HEK293 (cell line): ENCODE data around the gene AMER1.

Source experiments
- CTCF ChIA-PET: fragments of 350-600 bp; formaldehyde crosslinking; extraction: SDS; loops from one replicate; lab custom pipeline; 2021; ENCODE audit warnings: antibody characterized with exemption; lab: Yijun Ruan, JAX
- POLR2A ChIA-PET: fragments of 300-600 bp; formaldehyde crosslinking; extraction: SDS; loops from one replicate; lab custom pipeline; 2020; ENCODE audit warnings: antibody characterized with exemption, inconsistent platforms; lab: Yijun Ruan, JAX
- H3K27ac ChIP-seq: fragments of 200-500 bp; sonication (Bioruptor generic); 2 replicates; pipeline ENCODE4 v1.5.1; 2014; ENCODE audit warnings: low read depth, low read length, control low read depth, inconsistent platforms; ENCODE audit errors: extremely low read depth
- H3K36me3 ChIP-seq, 2 experiments: fragments of 200-500 bp in 1 of 2; sonication (Bioruptor generic) in 1 of 2; 1 replicate in 1 of 2; 2 replicates in 1 of 2; pipeline ENCODE4 v1.5.1; 2014 to 2017; ENCODE audit warnings: inconsistent platforms in 2 of 2, low read length in 2 of 2; ENCODE audit not compliant: control insufficient read depth in 2 of 2, insufficient read depth in 1 of 2
- H3K4me1 ChIP-seq: fragments of 200-500 bp; sonication (Bioruptor generic); 2 replicates; pipeline ENCODE4 v1.5.1; 2014; ENCODE audit warnings: mild to moderate bottlenecking, low read length, inconsistent platforms; ENCODE audit not compliant: control insufficient read depth, insufficient read depth
- H3K4me3 ChIP-seq: 2 replicates; pipeline ENCODE4 v1.5.1; 2011; ENCODE audit warnings: low read depth, mild to moderate bottlenecking, control low read depth, low read length, moderate library complexity
- H3K9me3 ChIP-seq: fragments of 200-500 bp; sonication (Bioruptor generic); 2 replicates; pipeline ENCODE4 v1.5.1; 2014; ENCODE audit warnings: low read depth, low read length, inconsistent platforms; ENCODE audit not compliant: control insufficient read depth, insufficient read depth
- GLI2 ChIP-seq: fragments of 450-650 bp; formaldehyde crosslinking; IDR thresholded peaks from 2 replicates; pipeline ENCODE4; 2017; ENCODE audit warnings: missing biosample characterization, missing genetic modification characterization, low read depth, borderline replicate concordance
- GLIS2 ChIP-seq: fragments of 450-650 bp; formaldehyde crosslinking; IDR thresholded peaks from 2 replicates; pipeline ENCODE4 v1.5.1; 2016; ENCODE audit warnings: missing biosample characterization, missing genetic modification characterization
- HOXC10 ChIP-seq: sonication (generic); formaldehyde crosslinking; IDR thresholded peaks from 2 replicates; pipeline ENCODE4 v1.8.1; 2023; ENCODE audit warnings: mild to moderate bottlenecking, missing genetic modification reagents
- IKZF3 ChIP-seq: fragments of 450-650 bp; IDR thresholded peaks from 2 replicates; pipeline ENCODE4 v1.5.0; 2018; ENCODE audit warnings: missing biosample characterization, mild to moderate bottlenecking, missing genetic modification characterization, moderate library complexity
- KLF9 ChIP-seq: fragments of 450-650 bp; formaldehyde crosslinking; IDR thresholded peaks from 2 replicates; pipeline ENCODE4 v1.5.1; 2016; ENCODE audit warnings: missing biosample characterization, missing genetic modification characterization, low read depth
- SP2 ChIP-seq: fragments of 450-650 bp; formaldehyde crosslinking; IDR thresholded peaks from 2 replicates; pipeline ENCODE4 v1.5.1; 2016; ENCODE audit warnings: missing biosample characterization, missing genetic modification characterization
- TCF7L2 ChIP-seq: IDR thresholded peaks from 2 replicates; pipeline ENCODE4 v1.6.1; 2011; ENCODE audit warnings: low read depth, mild to moderate bottlenecking, inconsistent platforms, low read length, moderate library complexity, borderline replicate concordance
- ZBTB20 ChIP-seq: fragments of 450-650 bp; formaldehyde crosslinking; IDR thresholded peaks from 2 replicates; pipeline ENCODE4 v1.5.1; 2016; ENCODE audit warnings: missing biosample characterization, missing genetic modification characterization
- ZBTB21 ChIP-seq: fragments of 450-650 bp; formaldehyde crosslinking; IDR thresholded peaks from 2 replicates; pipeline ENCODE4 v1.5.1; 2017; ENCODE audit warnings: missing biosample characterization, missing genetic modification characterization
- ZBTB26 ChIP-seq: fragments of 450-650 bp; formaldehyde crosslinking; optimal IDR thresholded peaks from 2 replicates; pipeline ENCODE3; 2016; ENCODE audit warnings: missing biosample characterization, mild to moderate bottlenecking, missing genetic modification characterization
- ZNF146 ChIP-seq: fragments of 450-650 bp; formaldehyde crosslinking; IDR thresholded peaks from 2 replicates; pipeline ENCODE4 v1.5.1; 2016; ENCODE audit warnings: missing biosample characterization, missing genetic modification characterization
- ZNF148 ChIP-seq: fragments of 450-650 bp; formaldehyde crosslinking; IDR thresholded peaks from 2 replicates; pipeline ENCODE4 v1.5.0; 2017; ENCODE audit warnings: missing biosample characterization, missing genetic modification characterization, borderline replicate concordance
- ZNF335 ChIP-seq: fragments of 450-650 bp; formaldehyde crosslinking; conservative IDR thresholded peaks from 2 replicates; pipeline ENCODE4 v1.5.1; 2016; ENCODE audit warnings: missing biosample characterization, missing genetic modification characterization
- ZNF341 ChIP-seq: fragments of 450-650 bp; formaldehyde crosslinking; IDR thresholded peaks from 2 replicates; pipeline ENCODE4; 2016; ENCODE audit warnings: low read depth, missing biosample characterization, missing genetic modification characterization
- ZNF514 ChIP-seq: fragments of 450-650 bp; formaldehyde crosslinking; IDR thresholded peaks from 2 replicates; pipeline ENCODE4 v1.5.1; 2016; ENCODE audit warnings: missing biosample characterization, missing genetic modification characterization
- ZNF521 ChIP-seq: fragments of 450-650 bp; formaldehyde crosslinking; IDR thresholded peaks from 2 replicates; pipeline ENCODE4 v1.5.1; 2017; ENCODE audit warnings: missing biosample characterization, mild to moderate bottlenecking, missing genetic modification characterization
- ZNF558 ChIP-seq: fragments of 450-650 bp; formaldehyde crosslinking; IDR thresholded peaks from 2 replicates; pipeline ENCODE4 v1.5.1; 2016; ENCODE audit warnings: missing biosample characterization, missing genetic modification characterization
- ZNF621 ChIP-seq: fragments of 450-650 bp; formaldehyde crosslinking; IDR thresholded peaks from 2 replicates; pipeline ENCODE4 v1.5.1; 2017; ENCODE audit warnings: missing biosample characterization, missing genetic modification characterization
- ZSCAN5A ChIP-seq: fragments of 450-650 bp; formaldehyde crosslinking; IDR thresholded peaks from 2 replicates; pipeline ENCODE4 v1.5.1; 2016; ENCODE audit warnings: missing biosample characterization, missing genetic modification characterization
- TF ChIP-seq, protein P1 (sequence below): fragments of 450-650 bp; formaldehyde crosslinking; IDR thresholded peaks from 2 replicates; pipeline ENCODE4 v1.5.1; 2017; ENCODE audit warnings: missing biosample characterization, missing genetic modification characterization

Gene AMER1

GRCh38 chrX:64204701-64205440 lies 637 bp downstream of the AMER1 start:
- Histone ChIP-seq H3K4me1 (no peaks in the 10 kb centered on the region), H3K9me3 (no peaks in the 10 kb centered on the region), H3K36me3 (no peaks in the 10 kb centered on the region), H3K4me3 (peak overlapping the region; percentile 47), H3K27ac (no peak overlapping the region)
- TF ChIP-seq IKZF3 (tag by site-specific recombination) (no peak), GLI2 (tag by site-specific recombination) (no peak), ZNF335 (tag by site-specific recombination) (peak; percentile 40; the same call in 1 of the 2 replicates), ZBTB26 (tag by site-specific recombination) (peak; percentile 4), KLF9 (peak; percentile 31; the same call in 1 of the 2 replicates), ZNF341 (peak; percentile 64), ZSCAN5A (tag by site-specific recombination) (no peak), SP2 (tag by site-specific recombination) (0 out of 2 replicates have a peak, but pooled peaks have one; percentile 8), ZBTB21 (tag by site-specific recombination) (no peak), ZNF521 (tag by site-specific recombination) (no peak), ZNF558 (no peak), ZBTB20 (tag by site-specific recombination) (peak; percentile 19; the same call in 1 of the 2 replicates)
- ChIA-PET POLR2A (interaction anchor here (0.5 to 1.5 kb wide), 2 partner anchors 16 to 1489 kb away, joined by 3 read pairs; no protein-coding TSS in a partner anchor), CTCF (interaction anchor here (0.6 kb wide), 1 partner anchor 997 kb away, joined by 3 read pairs; no protein-coding TSS in a partner anchor)

GRCh38 chrX:64204252-64204651 lies 1.3 kb downstream of the AMER1 start:
- Histone ChIP-seq H3K4me1 (no peaks in the 10 kb centered on the region), H3K9me3 (no peaks in the 10 kb centered on the region), H3K4me3 (no peak overlapping the region), H3K27ac (no peak overlapping the region), H3K36me3 (no peaks in the 10 kb centered on the region)
- CTCF ChIA-PET, result interaction anchor here (0.6 kb wide), 1 partner anchor 997 kb away, joined by 3 read pairs; no protein-coding TSS in a partner anchor
- POLR2A ChIA-PET, result no interaction called here
- TF ChIP-seq, protein P1, sequence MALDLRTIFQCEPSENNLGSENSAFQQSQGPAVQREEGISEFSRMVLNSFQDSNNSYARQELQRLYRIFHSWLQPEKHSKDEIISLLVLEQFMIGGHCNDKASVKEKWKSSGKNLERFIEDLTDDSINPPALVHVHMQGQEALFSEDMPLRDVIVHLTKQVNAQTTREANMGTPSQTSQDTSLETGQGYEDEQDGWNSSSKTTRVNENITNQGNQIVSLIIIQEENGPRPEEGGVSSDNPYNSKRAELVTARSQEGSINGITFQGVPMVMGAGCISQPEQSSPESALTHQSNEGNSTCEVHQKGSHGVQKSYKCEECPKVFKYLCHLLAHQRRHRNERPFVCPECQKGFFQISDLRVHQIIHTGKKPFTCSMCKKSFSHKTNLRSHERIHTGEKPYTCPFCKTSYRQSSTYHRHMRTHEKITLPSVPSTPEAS (tag by site-specific recombination), result no peak
- TF ChIP-seq ZNF621 (tag by site-specific recombination) (no peak), HOXC10 (no peak), ZNF514 (tag by site-specific recombination) (no peak), GLIS2 (tag by site-specific recombination) (no peak), TCF7L2 (no peak), ZNF146 (tag by site-specific recombination) (no peak), ZNF148 (tag by site-specific recombination) (no peak)
